MM.1S (cell line): ENCODE measurements around the gene OSBPL1A.

Experiments used
- DNase-seq: peaks from one replicate; pipeline ENCODE4 v3.0.0-alpha.2; 2015
- H2AFZ ChIP-seq: fragments of 300-600 bp; sonication (generic); 2 replicates; pipeline ENCODE4 v1.6.0; 2016; ENCODE audit warnings: antibody characterized with exemption, low read length
- H3F3A ChIP-seq: fragments of 300-600 bp; sonication (generic); 2 replicates; pipeline ENCODE4 v1.6.1; 2016; ENCODE audit warnings: mild to moderate bottlenecking, antibody characterized with exemption, low read length, moderate library complexity, mixed read lengths; ENCODE audit not compliant: insufficient read depth
- H3K27ac ChIP-seq: fragments of 300-600 bp; sonication (generic); 2 replicates; pipeline ENCODE4 v1.5.1; 2016; ENCODE audit warnings: mild to moderate bottlenecking, low read length
- H3K27me3 ChIP-seq: fragments of 300-600 bp; sonication (generic); replicated peaks from 2 replicates; pipeline ENCODE4 v1.6.0; 2016; ENCODE audit warnings: low read length; ENCODE audit not compliant: insufficient read depth
- H3K36me3 ChIP-seq: fragments of 300-600 bp; sonication (generic); replicated peaks from 2 replicates; pipeline ENCODE4 v1.6.1; 2016; ENCODE audit warnings: mild to moderate bottlenecking, low read length, mixed read lengths; ENCODE audit not compliant: insufficient read depth
- H3K4me1 ChIP-seq: fragments of 300-600 bp; sonication (generic); 2 replicates; pipeline ENCODE4 v1.6.1; 2016; ENCODE audit warnings: low read length, mixed read lengths
- H3K4me2 ChIP-seq: fragments of 300-600 bp; sonication (generic); 2 replicates; pipeline ENCODE4 v1.6.0; 2016; ENCODE audit warnings: low read depth, low read length
- H3K4me3 ChIP-seq: fragments of 300-600 bp; sonication (generic); 2 replicates; pipeline ENCODE4 v1.5.1; 2016; ENCODE audit warnings: low read length, mixed read lengths
- H3K79me2 ChIP-seq: fragments of 300-600 bp; sonication (generic); 2 replicates; pipeline ENCODE4 v1.6.1; 2016; ENCODE audit warnings: mixed run types, low read length, mixed read lengths
- H3K9ac ChIP-seq: fragments of 300-600 bp; sonication (generic); 2 replicates; pipeline ENCODE4 v1.6.1; 2016; ENCODE audit warnings: low read length, mixed read lengths
- H3K9me2 ChIP-seq: fragments of 300-600 bp; sonication (generic); replicated peaks from 2 replicates; pipeline ENCODE4 v1.6.1; 2016; ENCODE audit warnings: mild to moderate bottlenecking, low read length, mixed read lengths; ENCODE audit not compliant: insufficient read depth
- H3K9me3 ChIP-seq: fragments of 300-600 bp; sonication (generic); replicated peaks from 2 replicates; pipeline ENCODE4 v1.6.1; 2016; ENCODE audit warnings: mild to moderate bottlenecking, low read length, mixed read lengths; ENCODE audit not compliant: insufficient read depth
- H4K20me1 ChIP-seq: fragments of 300-600 bp; sonication (generic); 2 replicates; pipeline ENCODE4 v1.6.1; 2016; ENCODE audit warnings: mild to moderate bottlenecking, low read length, moderate library complexity, mixed read lengths; ENCODE audit not compliant: insufficient read depth
- EZH2 ChIP-seq: fragments of 300-600 bp; sonication (generic); optimal IDR thresholded peaks from 2 replicates; pipeline ENCODE3; 2017; ENCODE audit warnings: low read depth, mild to moderate bottlenecking, antibody characterized with exemption, low read length, mixed read lengths
- EZH2phosphoT487 ChIP-seq: fragments of 300-600 bp; sonication (generic); IDR thresholded peaks from 2 replicates; pipeline ENCODE4 v1.6.1; 2018; ENCODE audit warnings: antibody characterized with exemption, low read length
- TF ChIP-seq, protein P1 (sequence below): fragments of 300-600 bp; sonication (generic); IDR thresholded peaks from 2 replicates; pipeline ENCODE4 v1.5.1; 2016; ENCODE audit warnings: antibody characterized with exemption, low read length, mixed read lengths

Gene OSBPL1A

DNA sequence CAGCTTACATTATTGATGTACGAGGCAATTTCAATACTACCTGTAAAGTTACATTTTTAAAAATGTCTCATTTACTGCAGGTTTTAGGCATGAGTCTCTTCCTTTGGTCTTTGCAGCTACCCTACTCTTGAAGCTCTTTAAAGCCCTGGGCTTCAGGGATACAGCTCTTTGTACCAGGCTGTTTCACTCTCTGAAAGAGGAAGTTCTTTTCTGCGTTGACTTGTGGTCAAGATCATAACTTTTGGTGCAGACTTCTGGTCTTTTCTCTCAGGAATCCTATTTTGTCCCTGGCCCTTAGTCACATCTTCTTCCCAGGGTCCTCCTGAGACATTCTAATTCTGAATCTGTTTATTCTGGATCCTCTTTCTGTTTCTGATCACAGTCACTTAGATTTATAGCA, 46.2 kb upstream of the OSBPL1A start:
- peaks cover 43% of the 10 kb centered on the region for H3K4me1 ChIP-seq
- H3K27ac ChIP-seq, result peak overlapping the region; percentile 14; the same call in 1 of the 2 replicates
- no peaks in the 10 kb centered on the region for H3K9me3 ChIP-seq
- H3K4me3 ChIP-seq, result no peak overlapping the region
- no peaks in the 10 kb centered on the region for H4K20me1 ChIP-seq
- H3K9ac ChIP-seq, result no peak overlapping the region
- H3K27me3 ChIP-seq, result no peaks in the 10 kb centered on the region
- no peaks in the 10 kb centered on the region for H3K36me3 ChIP-seq
- no peak overlapping the region for H2AFZ ChIP-seq
- peak; percentile 56 for DNase-seq
- no peaks in the 10 kb centered on the region for H3K79me2 ChIP-seq
- peak overlapping the region; percentile 10 for H3K4me2 ChIP-seq
- TF ChIP-seq, protein P1, sequence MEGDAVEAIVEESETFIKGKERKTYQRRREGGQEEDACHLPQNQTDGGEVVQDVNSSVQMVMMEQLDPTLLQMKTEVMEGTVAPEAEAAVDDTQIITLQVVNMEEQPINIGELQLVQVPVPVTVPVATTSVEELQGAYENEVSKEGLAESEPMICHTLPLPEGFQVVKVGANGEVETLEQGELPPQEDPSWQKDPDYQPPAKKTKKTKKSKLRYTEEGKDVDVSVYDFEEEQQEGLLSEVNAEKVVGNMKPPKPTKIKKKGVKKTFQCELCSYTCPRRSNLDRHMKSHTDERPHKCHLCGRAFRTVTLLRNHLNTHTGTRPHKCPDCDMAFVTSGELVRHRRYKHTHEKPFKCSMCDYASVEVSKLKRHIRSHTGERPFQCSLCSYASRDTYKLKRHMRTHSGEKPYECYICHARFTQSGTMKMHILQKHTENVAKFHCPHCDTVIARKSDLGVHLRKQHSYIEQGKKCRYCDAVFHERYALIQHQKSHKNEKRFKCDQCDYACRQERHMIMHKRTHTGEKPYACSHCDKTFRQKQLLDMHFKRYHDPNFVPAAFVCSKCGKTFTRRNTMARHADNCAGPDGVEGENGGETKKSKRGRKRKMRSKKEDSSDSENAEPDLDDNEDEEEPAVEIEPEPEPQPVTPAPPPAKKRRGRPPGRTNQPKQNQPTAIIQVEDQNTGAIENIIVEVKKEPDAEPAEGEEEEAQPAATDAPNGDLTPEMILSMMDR, result no peak
- TF ChIP-seq EZH2, result no peak
- TF ChIP-seq EZH2phosphoT487, result no peak
- peaks cover 27% of the 10 kb centered on the region for H3F3A ChIP-seq
- no peaks in the 10 kb centered on the region for H3K9me2 ChIP-seq

DNA sequence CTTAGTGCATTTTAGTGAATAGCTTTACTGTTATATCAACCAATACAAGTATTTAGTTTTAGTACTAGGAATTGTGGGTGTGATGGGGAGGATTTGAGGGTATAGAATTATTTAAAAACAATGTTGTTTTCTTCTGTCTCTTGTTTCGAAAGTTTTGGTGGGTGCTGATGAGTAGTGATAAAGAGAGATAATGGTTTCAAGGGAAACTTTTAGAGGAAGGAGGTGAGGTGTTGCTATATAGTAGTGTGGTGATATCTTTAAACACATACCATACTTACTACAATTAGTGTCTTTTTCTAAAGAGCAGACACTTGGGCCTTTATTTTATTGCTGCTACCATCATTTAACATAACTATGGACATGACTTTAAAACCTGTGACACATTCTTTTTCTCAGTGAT, 39.3 kb upstream of the OSBPL1A start:
- Histone ChIP-seq H3K9me3 (no peaks in the 10 kb centered on the region), H3K27ac (no peak overlapping the region), H3F3A (no peaks in the 10 kb centered on the region), H3K9ac (no peak overlapping the region), H3K4me1 (no peaks in the 10 kb centered on the region), H3K9me2 (no peaks in the 10 kb centered on the region), H3K36me3 (no peaks in the 10 kb centered on the region), H3K79me2 (no peaks in the 10 kb centered on the region), H3K27me3 (no peaks in the 10 kb centered on the region), H3K4me2 (no peak overlapping the region), H3K4me3 (no peak overlapping the region), H4K20me1 (no peaks in the 10 kb centered on the region), H2AFZ (no peak overlapping the region)
- no peak for DNase-seq
- no peak for TF ChIP-seq EZH2phosphoT487
- TF ChIP-seq EZH2, result no peak
- TF ChIP-seq, protein P1, result no peak

DNA sequence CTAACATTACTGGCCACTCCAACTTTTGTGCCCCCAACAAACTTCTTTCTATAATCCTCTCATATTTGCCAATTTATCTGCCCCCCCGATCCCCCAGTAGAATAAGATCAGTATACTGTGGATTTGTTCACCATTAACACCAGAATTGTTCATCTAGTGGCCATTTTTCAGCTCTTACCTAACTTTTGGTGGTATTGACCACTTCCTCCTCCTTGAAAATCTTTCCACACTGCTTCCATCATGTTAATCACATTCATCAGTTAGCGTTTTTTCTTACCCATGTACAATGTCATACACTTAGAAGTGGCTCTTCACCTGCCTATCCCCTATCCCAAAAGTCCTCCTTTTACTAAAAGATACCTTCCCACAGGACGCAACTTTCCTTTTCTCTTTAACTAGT, 35.0 kb upstream of the OSBPL1A start:
- Histone ChIP-seq H2AFZ (no peak overlapping the region), H3K9me2 (no peaks in the 10 kb centered on the region), H3K27me3 (no peaks in the 10 kb centered on the region), H3K27ac (no peak overlapping the region), H3K9me3 (no peaks in the 10 kb centered on the region), H3K36me3 (no peaks in the 10 kb centered on the region), H3K4me2 (no peak overlapping the region), H3K4me3 (no peak overlapping the region), H3F3A (no peaks in the 10 kb centered on the region), H3K4me1 (no peaks in the 10 kb centered on the region; the same call in 1 of the 2 replicates), H4K20me1 (no peaks in the 10 kb centered on the region), H3K9ac (no peak overlapping the region), H3K79me2 (no peaks in the 10 kb centered on the region)
- no peak for DNase-seq
- TF ChIP-seq EZH2, result no peak
- no peak for TF ChIP-seq EZH2phosphoT487
- TF ChIP-seq, protein P1, result no peak
